HG03565 (cell line): Measurements from ENCODE around the gene COBL.

ENCODE experiments used
- ATAC-seq: cut with Tn5 transposase; IDR thresholded peaks from one replicate; pipeline ENCODE4 v1.9.1; 2021; ENCODE audit warnings: mild to moderate bottlenecking, moderate library complexity; ENCODE audit not compliant: unreplicated experiment

COBL gene, protein sequence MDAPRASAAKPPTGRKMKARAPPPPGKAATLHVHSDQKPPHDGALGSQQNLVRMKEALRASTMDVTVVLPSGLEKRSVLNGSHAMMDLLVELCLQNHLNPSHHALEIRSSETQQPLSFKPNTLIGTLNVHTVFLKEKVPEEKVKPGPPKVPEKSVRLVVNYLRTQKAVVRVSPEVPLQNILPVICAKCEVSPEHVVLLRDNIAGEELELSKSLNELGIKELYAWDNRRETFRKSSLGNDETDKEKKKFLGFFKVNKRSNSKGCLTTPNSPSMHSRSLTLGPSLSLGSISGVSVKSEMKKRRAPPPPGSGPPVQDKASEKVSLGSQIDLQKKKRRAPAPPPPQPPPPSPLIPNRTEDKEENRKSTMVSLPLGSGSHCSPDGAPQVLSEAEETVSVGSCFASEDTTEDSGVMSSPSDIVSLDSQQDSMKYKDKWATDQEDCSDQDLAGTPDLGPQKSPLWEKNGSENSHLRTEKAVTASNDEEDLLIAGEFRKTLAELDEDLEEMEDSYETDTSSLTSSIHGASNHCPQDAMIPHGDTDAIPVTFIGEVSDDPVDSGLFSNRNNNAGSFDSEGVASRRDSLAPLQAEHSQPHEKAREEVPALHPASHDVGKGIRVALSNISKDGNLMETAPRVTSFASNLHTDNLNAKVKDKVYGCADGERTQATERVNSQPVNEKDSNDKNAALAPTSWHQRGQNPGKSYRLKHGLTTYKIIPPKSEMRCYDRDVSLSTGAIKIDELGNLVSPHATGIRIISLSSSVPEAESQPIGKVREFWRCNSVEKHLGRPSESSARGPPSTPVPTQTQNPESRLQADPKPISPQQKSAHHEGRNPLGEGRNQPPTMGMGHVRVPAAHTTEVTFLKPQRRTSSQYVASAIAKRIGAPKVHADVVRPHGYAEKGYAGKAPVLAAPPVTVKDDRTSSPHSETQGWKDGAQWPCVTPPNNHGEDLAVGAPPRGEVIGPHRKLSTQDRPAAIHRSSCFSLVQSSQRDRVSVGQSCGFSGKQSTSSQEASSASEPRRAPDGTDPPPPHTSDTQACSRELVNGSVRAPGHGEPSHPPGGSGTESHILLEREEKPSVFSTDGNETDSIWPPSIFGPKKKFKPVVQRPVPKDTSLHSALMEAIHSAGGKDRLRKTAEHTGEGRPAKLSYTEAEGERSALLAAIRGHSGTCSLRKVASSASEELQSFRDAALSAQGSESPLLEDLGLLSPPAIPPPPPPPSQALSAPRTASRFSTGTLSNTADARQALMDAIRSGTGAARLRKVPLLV

GRCh38 chr7:51316666-51317581 lies at the start of gene COBL:
TSS of gene COBL (minus strand) at chr7:51316809. CDS start at chr7:51316633, 176 bp downstream.
- no peak for ATAC-seq

DNA sequence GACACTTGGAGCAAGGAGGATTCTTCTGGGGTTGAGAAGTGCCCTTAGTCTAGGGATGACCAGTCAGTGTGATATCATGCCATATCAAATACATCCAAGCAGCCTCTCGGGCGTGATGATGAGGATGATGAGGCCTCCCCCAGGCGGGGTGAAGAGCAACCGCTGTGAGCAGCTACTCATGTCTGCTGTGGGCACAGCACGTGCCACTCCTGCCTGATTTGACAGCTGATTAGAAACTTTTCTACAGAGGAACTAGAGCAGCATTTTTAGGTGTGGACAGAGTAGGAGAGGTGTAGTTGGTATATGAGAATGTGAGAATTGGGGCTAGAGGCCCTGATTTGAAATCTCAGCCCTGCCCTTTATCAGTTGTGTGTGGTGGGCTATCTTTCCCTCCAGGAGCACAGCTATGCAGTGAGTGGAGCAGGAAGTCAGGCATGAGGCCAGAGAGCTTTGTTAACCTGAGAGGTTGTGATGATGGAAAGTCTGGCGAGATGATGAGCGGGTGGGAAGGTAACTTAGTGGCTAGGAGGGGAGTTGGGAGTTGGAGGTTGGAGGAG lies 49.6 kb upstream of the COBL start:
- no peak for ATAC-seq

GRCh38 chr7:51357821-51358220 lies 41.2 kb upstream of the COBL start:
- ATAC-seq: no peak

GRCh38 chr7:51356849-51357516 lies 40.4 kb upstream of the COBL start:
- ATAC-seq: no peak

DNA sequence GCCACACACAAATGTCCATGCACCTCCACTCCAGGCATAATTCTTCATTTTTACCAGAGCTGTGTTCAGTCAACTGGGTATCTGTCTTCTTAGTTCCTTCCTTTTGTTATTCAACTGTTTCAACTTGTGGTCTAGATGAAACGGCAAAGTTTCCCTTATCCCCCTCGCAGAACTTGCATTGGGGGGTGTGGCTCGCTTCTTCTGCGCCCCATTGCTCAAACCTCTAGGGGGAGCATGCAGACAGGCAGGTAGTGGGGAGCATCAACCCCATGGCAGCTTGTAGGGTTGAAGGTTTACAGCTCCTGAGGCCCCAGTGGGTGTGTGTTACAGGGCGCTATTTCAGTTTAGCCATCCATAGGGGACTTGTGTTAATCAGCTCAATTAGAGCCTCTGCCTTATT lies 38.3 kb upstream of the COBL start:
- ATAC-seq: no peak

GRCh38 chr7:51354434-51354833 lies 37.8 kb upstream of the COBL start:
- no peak for ATAC-seq

DNA sequence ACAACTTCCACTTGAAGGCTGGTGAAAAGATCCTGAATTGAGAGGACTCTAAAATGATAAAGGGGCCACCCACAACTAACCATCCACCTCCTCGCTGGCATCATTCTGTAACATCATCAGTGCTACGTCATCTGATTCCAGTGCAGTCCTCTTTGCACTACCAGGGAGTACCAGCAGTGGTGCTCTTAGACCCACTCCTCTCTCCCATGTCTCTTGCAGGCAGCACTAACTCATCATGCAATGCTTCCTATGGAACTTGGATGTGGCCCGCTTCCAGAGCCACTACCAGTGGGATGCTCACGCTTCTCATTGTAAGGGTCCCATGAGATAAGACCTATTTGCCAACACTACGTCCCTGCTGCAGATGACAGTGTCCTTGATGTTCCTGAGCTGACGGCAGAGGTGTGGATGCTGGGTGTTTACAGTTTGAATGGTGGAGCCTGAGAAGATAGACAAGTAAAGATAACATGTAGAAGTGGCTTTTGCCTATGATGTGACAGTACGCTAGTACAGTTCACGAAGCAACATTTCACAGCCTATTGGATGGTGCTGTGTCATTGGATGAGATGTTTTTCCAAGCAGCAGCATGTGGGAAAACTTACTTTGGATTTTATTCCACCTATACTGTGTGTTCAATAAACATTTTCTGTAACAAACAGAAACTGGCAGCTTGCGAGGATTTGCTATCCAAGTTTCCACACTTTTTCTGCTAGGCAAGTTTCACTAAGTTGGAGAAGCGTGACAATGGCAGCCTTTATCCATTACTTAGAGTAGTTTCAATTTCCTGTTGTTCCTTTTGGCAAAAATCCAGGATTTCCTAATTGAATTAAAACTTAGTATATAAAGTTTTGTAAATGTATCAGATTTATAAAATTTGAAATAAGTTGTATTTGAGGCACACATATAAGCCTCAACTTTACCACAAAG lies 35.8 kb upstream of the COBL start:
- no peak for ATAC-seq

DNA sequence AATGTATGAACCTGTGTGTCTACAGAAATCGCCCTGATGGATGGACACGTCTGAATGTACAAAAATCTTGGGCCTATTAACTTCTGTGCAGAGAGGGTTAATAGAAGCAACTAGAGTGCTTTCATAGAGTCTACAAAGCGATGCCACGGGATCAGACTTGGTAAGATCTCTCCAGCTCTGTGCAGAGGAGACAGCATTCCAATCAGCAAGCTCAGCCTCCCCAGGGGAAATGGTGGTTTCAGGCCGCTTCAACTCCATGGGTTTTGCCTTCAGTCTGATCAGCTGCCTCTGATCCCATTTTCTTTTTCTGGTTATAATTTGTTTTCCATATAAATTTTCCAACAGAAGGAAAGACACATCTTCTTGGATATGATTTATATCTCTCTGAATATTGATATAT lies 35.1 kb upstream of the COBL start:
- no peak for ATAC-seq

DNA sequence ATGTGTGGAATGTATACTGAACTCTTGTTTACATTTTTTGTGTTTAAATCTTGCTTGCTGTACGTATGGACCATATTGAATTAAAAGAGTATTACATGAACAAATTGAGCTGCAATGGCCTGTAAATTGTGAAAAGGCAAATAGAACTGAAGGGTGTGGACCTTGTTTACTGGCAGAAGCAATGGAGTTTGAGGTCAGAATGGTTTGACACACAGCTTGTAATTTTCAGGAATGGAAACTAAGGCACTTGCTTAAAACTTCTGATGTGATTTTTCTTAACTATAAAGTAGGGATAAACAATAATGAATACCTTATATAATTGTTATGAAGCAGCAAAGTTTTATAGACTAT lies 33.9 kb upstream of the COBL start:
- no peak for ATAC-seq

DNA sequence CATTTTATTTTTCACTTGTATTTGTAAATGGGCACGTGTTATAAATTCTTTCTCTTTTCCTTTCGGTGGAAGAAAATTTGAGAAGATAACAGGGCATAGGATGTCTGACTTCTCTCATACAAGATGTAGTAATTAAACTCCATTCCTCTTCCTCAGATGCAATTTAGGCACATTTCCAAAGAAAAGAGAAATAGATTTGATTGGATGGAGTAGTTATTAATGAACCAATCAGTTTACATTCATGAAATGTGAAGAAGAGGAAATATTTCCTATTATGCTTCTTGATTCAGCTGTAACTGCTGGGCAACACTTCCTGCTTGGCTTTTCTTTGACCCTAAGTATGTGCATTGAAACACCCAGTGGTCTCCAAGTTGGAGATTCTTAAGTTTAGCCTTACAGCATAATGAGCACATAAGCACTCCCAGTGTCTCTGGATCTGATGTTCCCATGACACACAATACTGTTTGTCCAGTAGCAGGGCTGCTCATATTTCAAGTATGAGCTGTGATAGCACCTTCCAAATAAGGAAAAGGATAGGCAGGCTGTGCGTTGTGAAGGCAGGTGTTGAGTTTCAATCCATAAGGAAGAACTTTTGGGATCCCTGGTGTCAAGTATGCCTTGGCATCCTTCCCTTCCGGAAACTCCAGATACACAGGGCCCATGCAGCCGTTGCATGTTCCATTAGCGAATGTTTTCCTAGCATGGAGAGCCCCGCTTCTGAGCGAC lies 33.4 kb upstream of the COBL start:
- no peak for ATAC-seq

GRCh38 chr7:51346126-51346525 lies 29.5 kb upstream of the COBL start:
- ATAC-seq: no peak

DNA sequence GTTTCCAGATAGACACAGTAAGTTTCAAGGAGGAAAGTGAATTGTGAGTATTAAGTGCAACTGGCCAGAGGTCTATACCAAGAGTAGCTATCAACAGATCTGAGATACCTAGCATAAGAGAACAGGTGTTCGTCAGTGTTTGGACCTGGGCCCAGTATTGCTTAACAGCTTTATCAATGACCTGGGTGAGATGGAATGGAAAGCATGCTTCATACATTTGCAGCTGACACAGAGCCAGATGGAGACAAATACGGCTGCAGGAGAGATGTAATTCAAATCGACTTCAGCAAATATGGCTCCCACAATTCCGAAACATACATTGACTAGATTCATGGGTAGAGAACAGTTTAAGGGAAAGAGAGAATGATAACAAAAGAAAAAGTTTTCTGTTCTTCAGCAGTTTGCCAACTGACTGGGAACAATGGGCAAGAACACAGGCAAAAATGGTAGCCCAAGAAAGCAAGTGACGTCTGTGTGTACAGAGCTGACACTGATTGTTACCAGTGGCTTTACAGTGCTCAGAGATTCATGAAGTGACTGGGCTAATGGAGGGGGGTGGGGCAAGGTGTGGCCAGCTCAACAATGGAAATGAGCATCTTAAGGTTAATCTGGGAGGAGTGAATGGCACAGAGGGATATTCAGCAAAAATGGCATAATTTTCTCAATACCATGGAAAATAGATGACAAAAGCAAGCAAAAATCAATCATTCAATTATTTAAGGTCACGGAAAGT lies 28.0 kb upstream of the COBL start:
- ATAC-seq: no peak

DNA sequence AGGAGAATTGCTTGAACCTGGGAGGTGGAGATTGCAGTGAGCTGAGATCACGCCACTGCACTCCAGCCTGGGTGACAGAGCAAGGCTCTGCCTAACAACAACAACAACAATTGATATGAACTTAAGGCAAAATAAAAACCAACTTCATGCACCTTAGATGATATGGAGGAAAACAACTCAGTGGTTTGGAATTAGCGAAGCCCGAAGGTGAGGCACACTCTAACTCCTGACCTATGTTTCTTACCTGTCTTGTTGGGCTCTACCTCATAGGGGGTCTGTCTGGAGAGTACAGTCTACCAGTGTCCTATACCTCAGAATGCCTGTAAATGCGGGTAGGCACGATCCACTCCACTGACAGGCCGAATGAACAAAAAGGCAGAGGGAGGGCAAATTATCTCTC lies 24.3 kb upstream of the COBL start:
- ATAC-seq: no peak

DNA sequence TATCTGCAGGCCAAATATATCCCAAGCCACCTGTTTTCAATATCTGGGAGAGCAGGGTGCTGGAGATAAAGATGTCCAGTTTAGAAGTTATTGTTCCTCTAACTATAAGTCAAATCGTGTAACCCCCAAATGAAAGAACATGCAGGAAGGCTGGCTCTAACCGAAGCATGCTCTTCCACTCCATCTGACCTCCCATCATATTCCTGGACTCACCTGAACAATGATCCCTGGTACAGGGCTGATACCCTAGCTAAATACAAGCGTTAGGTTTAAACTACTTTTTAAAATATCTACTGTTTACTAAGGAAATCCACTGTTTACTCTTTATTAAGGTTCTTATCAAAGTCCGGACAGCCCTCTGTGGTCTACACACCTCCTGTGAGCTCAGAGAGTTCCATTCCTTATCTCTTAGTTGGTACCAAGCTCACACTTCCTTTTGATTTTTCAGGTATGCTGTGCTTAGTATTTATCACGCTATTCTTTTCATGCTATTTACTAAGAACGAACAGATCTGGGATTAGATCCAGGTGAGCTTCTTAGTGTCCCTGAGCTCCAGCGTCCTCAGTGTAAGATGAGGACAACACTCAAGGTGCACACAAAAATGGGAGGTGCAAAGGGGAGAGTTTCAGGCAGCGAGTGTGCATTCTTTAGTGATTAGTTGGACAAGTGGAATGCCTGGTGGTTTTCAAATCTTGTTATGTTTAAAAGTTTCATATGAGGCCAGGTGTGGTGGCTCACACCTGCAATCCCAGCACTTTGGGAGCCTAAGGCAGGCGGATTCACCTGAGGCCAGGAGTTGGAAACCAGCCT lies 23.6 kb upstream of the COBL start:
- no peak for ATAC-seq

DNA sequence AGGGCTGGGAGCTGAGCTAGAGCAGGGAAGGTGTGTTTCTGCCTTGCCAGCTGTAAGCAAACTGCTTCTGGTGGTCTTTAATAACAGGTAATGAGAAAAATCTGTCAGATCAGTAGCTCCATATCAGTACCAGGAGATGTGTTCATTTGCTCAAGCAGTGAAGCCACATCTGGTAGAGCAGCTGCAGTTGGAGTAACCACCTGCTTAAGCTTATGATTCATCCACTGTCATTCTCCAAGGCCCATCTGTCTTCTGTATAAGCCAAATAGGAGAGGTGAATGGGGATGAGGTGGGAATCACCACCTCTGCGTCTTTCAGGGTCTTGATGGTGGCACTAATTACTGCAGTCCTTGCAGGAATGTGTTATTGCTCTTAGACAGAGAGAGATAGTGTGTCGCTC lies 18.4 kb upstream of the COBL start:
- ATAC-seq: no peak

DNA sequence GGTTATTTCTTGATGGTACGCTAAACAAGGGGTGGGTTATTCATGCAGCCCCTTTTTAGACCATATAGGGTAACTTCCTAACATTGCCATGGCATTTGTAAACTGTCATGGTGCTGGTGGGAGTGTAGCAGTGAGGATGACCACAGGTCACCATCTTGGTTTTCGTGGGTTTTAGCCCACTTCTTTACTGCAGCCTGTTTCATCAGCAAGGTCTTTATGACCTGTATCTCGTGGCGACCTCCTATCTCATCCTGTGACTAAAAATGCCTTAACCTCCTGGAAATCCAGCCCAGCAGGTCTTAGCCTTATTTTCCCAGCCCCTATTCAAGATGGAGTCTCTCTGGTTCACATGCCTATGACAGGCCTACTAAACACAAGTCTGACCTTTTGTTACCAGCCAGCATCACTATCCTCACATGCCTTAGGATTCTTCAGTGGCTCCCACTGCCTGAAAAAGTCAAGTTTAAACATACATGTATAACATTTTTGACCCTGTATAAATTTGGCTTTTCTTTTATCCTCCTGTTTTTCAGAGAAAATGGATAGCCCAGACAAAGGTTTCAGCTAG lies 13.2 kb upstream of the COBL start:
- ATAC-seq: no peak
